Measurements from ENCODE around the gene SAFB. TPM values are rescaled to one million over a fixed set of nuclear protein-coding genes. Genes with fewer than 3 reads are reported as not detected.

SAFB gene
- total and polyA plus RNA-seq, 2 experiments from 2014 or later, result 50.2 to 75.8 TPM

GRCh38 chr19:5590865-5591154, 32.1 kb upstream of the SAFB start:
- H3K4me1 ChIP-seq (ENCODE audit: insufficient read depth), result peaks cover under 1% of the 10 kb centered on the region
- TF ChIP-seq EZH2 (IDR thresholded peaks at IDR 0.05; ENCODE audit: borderline replicate concordance), result no peak
- TF ChIP-seq CTCF (IDR thresholded peaks at IDR 0.05; ENCODE audit: poor library complexity), result no peak
- no peak for TF ChIP-seq EZH2phosphoT487 (IDR thresholded peaks at IDR 0.05; ENCODE audit: low read depth, severe bottlenecking, unreplicated experiment)
- no peak for DNase-seq (ENCODE audit: low spot score)
- H3K79me2 ChIP-seq, result no peaks in the 10 kb centered on the region
- H3K4me3 ChIP-seq, result no peak overlapping the region
- 99% methylated on average over 7 of the region's 9 CpGs for WGBS (ENCODE audit: low lambda C conversion rate, missing lambda C conversion rate)
- no peaks in the 10 kb centered on the region for H3K9me2 ChIP-seq (replicated peaks; ENCODE audit: insufficient read depth)
- H3K36me3 ChIP-seq (replicated peaks; ENCODE audit: insufficient read depth, low read depth), result no peaks in the 10 kb centered on the region
- H3K9me3 ChIP-seq (ENCODE audit: low read depth), result no peaks in the 10 kb centered on the region
- no peaks in the 10 kb centered on the region for H4K20me1 ChIP-seq (ENCODE audit: insufficient read depth, poor library complexity, severe bottlenecking)
- no peak overlapping the region for H3K4me2 ChIP-seq
- H3K27me3 ChIP-seq, result no peaks in the 10 kb centered on the region
- H3K27ac ChIP-seq, result no peak overlapping the region
- H2AFZ ChIP-seq, result no peak overlapping the region

- no peak for DNase-seq (ENCODE audit: low spot score)
- no peaks in the 10 kb centered on the region for H3K4me1 ChIP-seq (ENCODE audit: insufficient read depth)
- no peak overlapping the region for H3K4me2 ChIP-seq
- H3K9me2 ChIP-seq (replicated peaks; ENCODE audit: insufficient read depth), result no peaks in the 10 kb centered on the region
- H3K27me3 ChIP-seq, result no peaks in the 10 kb centered on the region
- no peak overlapping the region for H3K4me3 ChIP-seq
- H3K27ac ChIP-seq, result no peak overlapping the region
- no peaks in the 10 kb centered on the region for H3K79me2 ChIP-seq
- 95% methylated on average over 17 of the region's 17 CpGs for WGBS (ENCODE audit: low lambda C conversion rate, missing lambda C conversion rate)
- no peaks in the 10 kb centered on the region for H3K36me3 ChIP-seq (replicated peaks; ENCODE audit: insufficient read depth, low read depth)
- no peaks in the 10 kb centered on the region for H3K9me3 ChIP-seq (ENCODE audit: low read depth)
- no peak overlapping the region for H2AFZ ChIP-seq
- no peak for TF ChIP-seq CTCF (IDR thresholded peaks at IDR 0.05; ENCODE audit: poor library complexity)
- no peak for TF ChIP-seq EZH2phosphoT487 (IDR thresholded peaks at IDR 0.05; ENCODE audit: low read depth, severe bottlenecking, unreplicated experiment)
- no peak for TF ChIP-seq EZH2 (IDR thresholded peaks at IDR 0.05; ENCODE audit: borderline replicate concordance)
- H4K20me1 ChIP-seq (ENCODE audit: insufficient read depth, poor library complexity, severe bottlenecking), result no peaks in the 10 kb centered on the region
Measured at GRCh38 chr19:5591476-5591875, 31.4 kb upstream of the SAFB start.

- DNase-seq (ENCODE audit: low spot score), result no peak
- 95% methylated on average over 24 of the region's 24 CpGs for WGBS (ENCODE audit: low lambda C conversion rate, missing lambda C conversion rate)
- no peak for TF ChIP-seq EZH2phosphoT487 (IDR thresholded peaks at IDR 0.05; ENCODE audit: low read depth, severe bottlenecking, unreplicated experiment)
- TF ChIP-seq EZH2 (IDR thresholded peaks at IDR 0.05; ENCODE audit: borderline replicate concordance), result no peak
- TF ChIP-seq CTCF (IDR thresholded peaks at IDR 0.05; ENCODE audit: poor library complexity), result no peak
- Histone ChIP-seq H3K36me3 (replicated peaks; ENCODE audit: insufficient read depth, low read depth) (no peaks in the 10 kb centered on the region), H4K20me1 (ENCODE audit: insufficient read depth, poor library complexity, severe bottlenecking) (no peaks in the 10 kb centered on the region), H3K4me1 (ENCODE audit: insufficient read depth) (no peaks in the 10 kb centered on the region), H3K9me2 (replicated peaks; ENCODE audit: insufficient read depth) (no peaks in the 10 kb centered on the region), H3K27ac (no peak overlapping the region), H3K27me3 (no peaks in the 10 kb centered on the region), H3K4me2 (no peak overlapping the region), H3K4me3 (no peak overlapping the region), H2AFZ (no peak overlapping the region), H3K9me3 (ENCODE audit: low read depth) (no peaks in the 10 kb centered on the region), H3K79me2 (peaks cover 3% of the 10 kb centered on the region)
Measured at GRCh38 chr19:5592531-5593342, 30.1 kb upstream of the SAFB start.
